ENCODE results near the gene KCNJ9.

GRCh38 chr1:160128636-160129035, 47.3 kb downstream of the KCNJ9 start:
- TF ChIP-seq, protein P1, sequence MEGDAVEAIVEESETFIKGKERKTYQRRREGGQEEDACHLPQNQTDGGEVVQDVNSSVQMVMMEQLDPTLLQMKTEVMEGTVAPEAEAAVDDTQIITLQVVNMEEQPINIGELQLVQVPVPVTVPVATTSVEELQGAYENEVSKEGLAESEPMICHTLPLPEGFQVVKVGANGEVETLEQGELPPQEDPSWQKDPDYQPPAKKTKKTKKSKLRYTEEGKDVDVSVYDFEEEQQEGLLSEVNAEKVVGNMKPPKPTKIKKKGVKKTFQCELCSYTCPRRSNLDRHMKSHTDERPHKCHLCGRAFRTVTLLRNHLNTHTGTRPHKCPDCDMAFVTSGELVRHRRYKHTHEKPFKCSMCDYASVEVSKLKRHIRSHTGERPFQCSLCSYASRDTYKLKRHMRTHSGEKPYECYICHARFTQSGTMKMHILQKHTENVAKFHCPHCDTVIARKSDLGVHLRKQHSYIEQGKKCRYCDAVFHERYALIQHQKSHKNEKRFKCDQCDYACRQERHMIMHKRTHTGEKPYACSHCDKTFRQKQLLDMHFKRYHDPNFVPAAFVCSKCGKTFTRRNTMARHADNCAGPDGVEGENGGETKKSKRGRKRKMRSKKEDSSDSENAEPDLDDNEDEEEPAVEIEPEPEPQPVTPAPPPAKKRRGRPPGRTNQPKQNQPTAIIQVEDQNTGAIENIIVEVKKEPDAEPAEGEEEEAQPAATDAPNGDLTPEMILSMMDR (conservative IDR thresholded peaks at IDR 0.05) = no peak
- TF ChIP-seq EZH2 (IDR thresholded peaks at IDR 0.05; ENCODE audit: low read depth) = no peak

Measured in PC-9 (cell line).